NAMALWA (cell line): Measurements from ENCODE around the gene UBE2D2.
A peak's percentile ranks its signal among the peaks of the same experiment; 100 is the strongest.
"Not testable (repeated sequence)": the region's sequence is repeated elsewhere in the genome, so short reads cannot be mapped to it uniquely, and the experiment has no call there.

Experiments used
- DNase-seq: peaks from one replicate; pipeline ENCODE4 v3.0.0-alpha.2; 2015; ENCODE audit warnings: low spot score

Gene UBE2D2

DNA sequence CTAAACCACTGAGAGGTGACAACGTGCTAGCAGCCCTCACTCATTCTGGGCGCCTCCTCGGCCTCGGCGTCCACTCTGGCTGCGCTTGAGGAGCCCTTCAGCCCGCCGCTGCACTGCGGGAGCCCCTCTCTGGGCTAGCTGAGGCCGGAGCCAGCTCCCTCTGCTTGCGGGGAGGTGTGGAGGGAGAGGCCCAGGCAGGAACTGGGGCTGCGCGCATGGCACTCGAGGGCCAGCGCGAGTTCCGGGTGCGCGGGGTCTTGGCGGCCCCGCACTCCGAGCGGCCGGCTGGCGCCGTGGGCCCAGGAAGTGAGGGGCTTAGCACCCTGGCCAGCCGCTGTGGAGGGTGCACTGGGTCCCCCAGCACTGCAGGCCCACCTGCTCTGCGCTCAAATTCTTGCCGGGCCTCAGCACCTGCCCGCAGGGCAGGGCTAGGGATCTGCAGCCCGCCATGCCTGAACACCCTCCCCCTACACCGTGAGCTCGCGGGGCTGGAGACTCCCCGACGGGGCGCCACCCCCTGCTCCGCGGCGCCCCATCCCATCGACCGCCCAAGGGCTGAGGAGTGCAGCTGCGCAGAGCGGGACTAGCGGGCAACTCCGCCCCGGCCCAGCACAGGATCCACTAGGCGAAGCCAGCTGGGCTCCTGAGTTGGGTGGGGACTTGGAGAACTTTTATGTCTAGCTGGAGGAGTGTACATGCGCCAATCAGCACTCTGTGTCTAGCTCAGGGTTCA lies 11.8 kb upstream of the UBE2D2 start:
- DNase-seq: no peak

DNA sequence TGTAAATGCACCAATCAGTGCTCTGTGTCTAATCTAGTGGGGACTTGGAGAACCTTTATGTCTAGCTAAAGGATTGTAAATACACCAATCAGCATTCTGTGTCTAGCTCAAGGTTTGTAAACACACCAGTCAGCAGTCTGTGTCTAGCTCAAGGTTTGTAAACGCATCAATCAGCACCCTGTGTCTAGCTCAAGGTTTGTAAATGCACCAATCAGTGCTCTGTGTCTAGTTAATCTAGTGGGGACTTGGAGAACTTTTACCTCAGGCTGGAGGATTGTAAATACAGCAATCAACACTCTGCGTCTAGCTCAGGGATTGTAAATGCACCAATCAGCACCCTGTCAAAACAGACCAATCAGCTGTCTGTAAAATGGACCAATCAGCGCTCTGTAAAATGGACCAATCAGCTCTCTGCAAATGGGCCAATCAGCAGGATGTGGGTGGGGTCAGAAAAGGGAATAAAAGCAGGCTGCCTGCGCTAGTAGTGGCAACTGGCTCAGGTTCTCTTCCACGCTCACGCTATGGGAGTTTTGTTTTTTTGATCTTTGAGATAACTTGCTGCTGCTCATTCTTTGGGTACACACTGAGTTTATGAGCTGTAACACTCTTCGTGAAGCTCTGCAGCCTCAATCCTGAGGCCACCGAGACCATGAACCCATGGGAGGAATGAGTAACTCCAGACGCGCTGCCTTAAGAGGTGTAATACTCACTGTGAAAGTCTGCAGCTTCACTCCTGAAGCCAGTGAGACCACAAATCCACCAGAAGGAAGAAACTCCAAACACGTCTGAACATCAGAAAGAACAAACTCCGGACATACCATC lies 10.9 kb upstream of the UBE2D2 start:
- peak; percentile 61 for DNase-seq

DNA sequence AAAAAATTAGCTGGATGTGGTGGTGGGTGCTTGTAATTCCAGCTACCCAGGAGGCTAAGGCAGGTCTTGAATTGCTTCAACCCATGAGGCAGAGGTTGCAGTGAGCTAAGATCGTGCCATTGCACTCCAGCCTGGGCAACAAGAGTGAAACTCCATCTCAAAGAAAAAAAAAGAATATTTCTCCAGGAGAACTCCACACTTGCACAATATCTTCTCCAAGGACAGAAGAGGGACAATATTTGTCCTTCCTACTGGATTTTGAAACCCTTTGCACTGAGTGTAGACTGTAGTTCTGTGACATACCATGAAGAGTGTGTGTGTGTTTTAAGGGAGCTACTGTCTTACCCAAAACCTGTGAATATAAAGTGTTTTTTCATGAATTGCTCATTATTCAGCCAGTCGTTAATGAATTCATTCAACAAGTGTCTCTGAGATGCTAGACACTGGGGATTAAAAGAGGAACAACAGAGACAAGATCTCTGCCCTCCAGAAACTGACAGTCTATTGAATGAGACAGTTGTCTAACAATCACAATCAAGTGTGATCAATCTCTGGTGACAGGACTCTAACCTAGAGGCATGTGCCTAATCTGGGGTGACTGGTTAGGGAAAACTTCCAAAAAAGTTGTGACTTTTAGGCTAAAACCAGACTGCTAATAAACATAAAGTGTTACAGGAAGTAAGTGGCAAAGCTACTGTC lies 9.8 kb upstream of the UBE2D2 start:
- DNase-seq: peak; percentile 20

DNA sequence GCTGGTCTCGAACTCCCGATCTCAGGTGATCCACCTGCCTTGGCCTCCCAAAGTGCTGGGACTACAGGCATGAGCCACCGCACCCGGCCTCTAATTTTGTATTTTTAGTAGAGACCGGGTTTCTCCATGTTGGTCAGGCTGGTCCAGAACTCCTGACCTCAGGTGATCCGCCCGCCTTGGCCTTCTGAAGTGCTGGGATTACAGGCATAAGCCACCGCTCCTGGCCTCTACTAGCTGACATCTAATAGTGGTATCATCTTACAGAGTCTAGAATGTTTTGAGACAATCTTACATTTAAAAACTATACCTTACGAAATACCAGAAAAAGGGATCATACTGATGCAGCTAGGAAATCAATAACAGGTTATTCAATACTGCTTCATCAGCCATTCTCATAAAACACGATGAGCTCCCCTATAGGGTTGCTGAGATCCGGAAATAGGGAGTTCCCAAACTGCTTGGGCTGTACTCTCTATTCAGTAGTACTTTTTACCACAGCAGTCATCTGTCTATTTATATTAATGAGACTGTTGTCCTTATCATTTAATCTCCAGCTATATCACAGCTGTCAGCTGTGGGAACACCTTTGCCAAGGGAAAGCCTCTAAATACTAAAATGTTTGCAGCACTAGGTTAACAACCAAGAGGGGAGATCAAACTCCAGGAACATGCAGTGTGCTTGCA lies 8.1 kb upstream of the UBE2D2 start:
- no peak for DNase-seq

DNA sequence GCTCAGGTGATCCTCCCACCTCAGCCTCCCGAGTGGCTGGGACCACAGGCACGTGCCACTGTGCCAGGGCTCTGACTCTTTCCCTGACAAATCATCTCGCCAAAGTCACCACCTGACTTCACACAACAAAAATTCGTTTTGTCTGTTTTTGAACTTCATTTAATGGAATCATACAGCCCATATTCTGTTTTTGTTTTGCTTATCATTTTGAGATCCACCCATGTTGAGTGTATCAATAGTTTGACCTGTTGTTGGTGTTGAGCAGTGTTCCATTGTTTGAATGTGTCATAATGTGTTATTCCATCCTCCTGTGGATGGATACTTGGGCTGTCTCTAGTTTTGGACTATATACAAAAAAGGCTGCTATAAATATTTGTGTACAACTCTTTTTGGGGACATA lies 6.9 kb upstream of the UBE2D2 start:
- no peak for DNase-seq

- no peak for DNase-seq
Observed at GRCh38 chr5:139557811-139558210, 3.3 kb upstream of the UBE2D2 start.

- peak; percentile 62 for DNase-seq
Observed at GRCh38 chr5:139561655-139562451, 714 bp downstream of the UBE2D2 start.

DNA sequence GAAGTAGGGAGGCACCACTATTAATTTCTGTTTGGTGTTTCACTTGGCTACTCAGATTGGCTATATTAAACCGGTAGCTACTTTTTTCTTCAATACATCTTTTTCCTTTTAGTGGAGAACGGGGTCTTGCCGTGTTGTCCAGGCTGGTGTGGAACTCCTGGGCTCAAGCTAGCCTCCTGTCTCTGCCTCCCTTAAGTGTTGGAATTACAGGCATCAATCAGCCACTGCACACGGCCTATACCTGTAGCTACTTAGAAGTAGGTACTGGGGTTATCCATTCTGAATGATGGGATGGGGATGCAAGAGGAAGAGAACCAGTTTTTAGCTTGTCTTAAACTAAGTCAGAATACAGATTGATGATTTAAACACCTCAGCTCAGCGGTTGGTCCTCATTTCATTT lies 1.7 kb downstream of the UBE2D2 start:
- peak; percentile 19 for DNase-seq

- peak; percentile 95 for DNase-seq
Observed at GRCh38 chr5:139565411-139566305, 4.5 kb downstream of the UBE2D2 start.

- DNase-seq: no peak
Observed at GRCh38 chr5:139566611-139567010, 5.5 kb downstream of the UBE2D2 start.

- no peak for DNase-seq
Observed at GRCh38 chr5:139569270-139569955, 8.3 kb downstream of the UBE2D2 start.

DNA sequence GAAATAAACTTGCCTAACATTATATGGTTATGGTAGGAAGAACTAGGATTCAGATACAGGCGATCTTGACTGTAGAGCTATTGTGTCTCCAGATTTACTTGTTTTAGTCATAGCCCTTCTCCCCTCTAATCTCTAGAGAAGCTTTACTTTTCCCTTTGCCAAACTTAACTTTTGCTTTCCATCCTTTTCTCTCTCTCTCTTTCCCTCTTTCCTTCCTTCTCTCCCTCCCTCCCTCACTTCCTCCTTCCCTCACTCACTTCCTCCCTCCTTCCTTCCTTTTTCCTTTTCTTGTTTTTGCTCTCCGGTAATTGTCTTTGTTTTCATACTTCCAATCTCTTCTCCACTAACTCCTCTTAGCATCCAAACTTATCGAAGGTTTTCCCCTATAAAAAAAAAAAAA lies 10.4 kb downstream of the UBE2D2 start:
- no peak for DNase-seq

DNA sequence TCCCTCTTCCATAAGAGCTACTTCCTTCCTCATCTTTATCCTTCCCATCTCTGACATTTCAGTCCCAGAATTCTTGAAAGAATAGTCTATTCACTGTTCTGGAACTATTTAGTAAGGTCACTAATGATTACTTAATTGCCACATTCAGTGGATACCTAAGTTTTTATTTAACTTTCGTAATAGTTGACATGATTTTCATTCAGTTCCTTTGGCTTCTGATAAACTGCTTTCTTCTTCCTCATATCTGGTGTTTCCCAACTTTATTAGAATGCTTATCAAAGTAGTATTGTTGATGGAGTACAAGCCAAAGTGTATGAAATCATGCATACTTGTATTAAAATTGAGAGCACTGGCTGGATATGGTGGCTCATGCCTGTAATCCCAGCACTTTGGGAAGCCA lies 10.8 kb downstream of the UBE2D2 start:
- no peak for DNase-seq

- DNase-seq: peak; percentile 84
Observed at GRCh38 chr5:139574641-139575312, 13.6 kb downstream of the UBE2D2 start.

GRCh38 chr5:139575313-139575646 lies 14.1 kb downstream of the UBE2D2 start:
- no peak for DNase-seq

- no peak for DNase-seq
Observed at GRCh38 chr5:139575751-139576150, 14.6 kb downstream of the UBE2D2 start.

GRCh38 chr5:139577689-139578290 lies 16.7 kb downstream of the UBE2D2 start:
- no peak for DNase-seq

- DNase-seq: no peak
Observed at GRCh38 chr5:139578325-139578724, 17.2 kb downstream of the UBE2D2 start.

DNA sequence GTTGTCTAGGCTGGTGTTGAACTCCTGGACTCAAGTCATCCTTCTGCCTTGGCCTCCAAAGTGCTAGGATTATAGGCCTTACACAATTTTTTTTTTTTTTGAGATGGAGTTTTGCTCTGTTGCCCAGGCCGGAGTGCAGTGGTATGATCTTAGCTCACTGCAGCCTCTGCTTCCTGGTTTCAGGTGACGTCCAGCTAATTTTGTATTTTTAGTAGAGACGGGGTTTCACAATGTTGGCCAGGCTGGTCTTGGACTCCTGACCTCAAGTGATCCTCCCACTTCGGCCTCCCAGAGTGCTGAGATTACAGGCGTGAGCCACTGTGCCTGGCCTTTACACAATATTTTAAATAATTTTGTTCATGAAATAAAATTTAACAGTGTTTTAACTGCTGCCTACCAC lies 21.0 kb downstream of the UBE2D2 start:
- not testable (repeated sequence) for DNase-seq
